ENCODE data around the gene F2.
"Not testable (repeated sequence)": the region's sequence is repeated elsewhere in the genome, so short reads cannot be mapped to it uniquely, and the experiment has no call there.

Gene F2

DNA sequence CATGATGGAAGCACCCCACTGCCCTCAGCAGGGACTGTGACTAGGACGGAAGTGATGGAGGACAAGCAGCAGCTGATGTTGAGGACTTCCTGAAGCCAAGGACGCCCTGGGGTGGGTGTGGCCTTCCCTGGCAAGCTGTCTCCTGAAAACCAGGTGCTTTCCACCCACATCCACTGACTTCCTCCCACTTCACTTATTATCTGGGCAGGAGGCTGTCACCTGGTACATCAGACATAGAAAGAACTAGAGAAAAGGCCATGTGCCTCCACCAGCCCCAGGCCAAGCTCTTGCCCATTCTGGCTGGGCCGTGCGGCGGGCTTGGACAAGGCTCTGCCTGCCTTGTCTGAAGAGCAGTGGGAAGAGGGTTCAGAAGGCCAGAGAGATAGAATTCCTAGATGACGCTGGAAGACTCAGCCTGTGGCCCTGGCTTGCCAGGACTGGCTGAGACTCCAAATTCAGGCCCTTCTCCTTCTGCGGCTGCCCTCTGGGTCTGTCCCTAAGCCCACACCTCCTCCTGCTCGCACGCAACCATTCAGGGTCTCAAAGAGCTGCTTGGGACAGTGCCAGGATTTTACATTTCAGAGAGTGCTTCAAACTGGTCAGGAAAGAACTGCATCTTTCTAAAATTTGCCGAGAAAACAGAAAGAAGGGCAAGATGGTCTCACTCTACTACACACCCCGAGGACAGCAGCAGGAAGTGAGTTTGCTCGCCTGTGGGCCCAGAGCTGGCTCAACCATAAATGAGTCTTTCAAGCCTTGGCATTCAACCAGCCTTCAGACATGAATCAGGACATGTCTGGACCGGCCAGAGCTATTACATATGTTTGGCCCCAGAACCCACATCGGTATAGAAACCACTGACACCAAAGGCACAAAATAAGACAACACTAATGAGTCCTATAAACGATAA is 31.9 kb upstream of the F2 start:
- no peak for DNase-seq (ENCODE audit: low read depth)

DNA sequence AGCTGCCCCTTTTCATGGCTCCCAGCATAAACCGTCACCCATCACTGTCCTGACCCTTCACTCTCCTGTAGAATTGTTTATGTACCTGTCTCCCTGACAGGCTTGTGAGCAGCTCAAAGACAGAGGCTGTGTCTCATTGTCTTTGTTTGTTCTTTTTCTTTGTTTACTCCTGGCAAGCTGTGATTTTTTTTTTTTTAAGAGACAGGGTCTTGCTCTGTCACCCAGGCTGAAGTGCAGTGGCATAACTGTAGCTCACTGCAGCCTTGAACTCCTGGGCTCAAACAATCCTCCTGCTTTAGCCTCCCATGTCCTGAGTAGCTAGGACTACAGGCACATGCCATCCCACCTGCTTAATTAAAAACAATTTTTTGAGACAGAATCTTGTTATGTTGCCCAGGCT is 28.3 kb upstream of the F2 start:
- DNase-seq (ENCODE audit: low read depth): no peak

DNA sequence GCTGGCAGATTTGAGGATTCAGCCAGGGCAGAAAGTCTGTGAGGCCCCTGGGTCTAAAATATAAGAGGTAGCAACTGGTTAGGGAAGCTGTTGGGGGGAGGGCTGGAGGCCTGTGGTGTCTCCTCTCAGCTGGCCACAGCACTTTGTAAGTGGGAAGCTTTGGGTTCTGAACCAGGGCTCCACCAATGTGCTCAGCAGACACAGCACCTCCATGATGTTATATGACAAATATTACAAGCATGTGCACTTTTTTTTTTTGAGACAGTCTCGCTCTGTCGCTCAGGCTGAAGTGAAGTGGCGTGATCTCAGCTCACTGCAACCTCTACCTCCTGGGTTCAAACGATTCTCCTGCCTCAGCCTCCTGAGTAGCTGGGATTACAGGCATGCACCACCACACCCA is 26.6 kb upstream of the F2 start:
- no peak for DNase-seq (ENCODE audit: low read depth)

DNA sequence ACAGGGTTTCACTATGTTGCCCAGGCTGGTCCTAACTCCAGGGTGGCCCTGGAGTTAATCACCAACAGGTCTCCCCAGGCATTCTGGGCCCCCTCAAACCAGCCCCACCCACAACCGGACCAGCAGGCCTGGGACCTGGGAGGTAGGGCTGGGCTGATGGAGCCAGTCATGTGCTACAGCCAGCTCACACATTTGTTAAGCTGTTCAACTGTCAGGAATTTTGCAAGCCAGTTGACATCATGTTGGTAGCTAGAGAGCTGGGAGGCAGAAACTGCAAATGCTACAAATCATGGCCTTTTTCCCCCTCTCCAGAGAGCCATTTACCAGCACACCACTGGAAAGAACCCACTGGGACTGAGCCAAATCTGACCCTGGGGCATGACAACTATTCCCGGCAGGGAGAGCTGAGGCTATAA is 25.4 kb upstream of the F2 start:
- DNase-seq (ENCODE audit: low read depth): no peak

DNA sequence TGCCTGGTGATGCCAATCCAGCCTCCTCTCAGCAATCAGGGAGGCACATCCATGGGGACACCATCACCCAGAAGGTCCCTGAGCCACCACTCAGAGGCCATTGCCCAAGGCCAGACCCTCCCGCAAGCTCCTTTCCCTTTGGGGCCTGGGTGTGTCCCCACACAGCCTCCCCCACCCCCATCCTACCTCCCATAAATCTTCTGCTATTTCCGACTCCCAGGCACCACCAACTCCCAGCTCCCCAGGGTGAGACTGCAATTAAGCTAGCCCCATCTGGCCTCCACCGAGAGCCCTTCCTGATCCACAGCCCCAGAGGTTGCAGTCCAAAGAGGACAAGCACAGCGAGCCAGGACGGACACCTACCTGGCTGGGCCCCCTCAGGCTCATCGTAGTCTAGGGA is 24.9 kb upstream of the F2 start:
- no peak for DNase-seq (ENCODE audit: low read depth)

DNA sequence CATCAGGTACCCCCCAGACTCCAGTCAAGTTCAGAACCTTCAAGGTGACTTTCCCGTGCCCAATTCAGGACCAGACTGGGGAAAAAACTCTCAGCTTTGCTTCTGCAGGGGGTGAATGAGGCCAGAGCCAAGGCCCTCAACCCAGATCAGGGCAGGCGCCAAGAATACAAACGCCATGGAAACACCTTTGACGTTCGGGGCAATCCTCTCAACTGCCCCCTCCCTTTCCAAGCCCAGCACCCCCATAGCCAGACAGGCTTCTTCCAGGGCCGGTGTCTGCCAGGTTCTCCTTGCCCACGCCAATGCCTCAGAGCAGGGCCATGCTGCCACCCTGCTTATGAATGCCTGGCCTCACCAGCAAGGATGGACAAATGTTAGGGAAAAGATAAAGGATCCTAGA is 24.4 kb upstream of the F2 start:
- no peak for DNase-seq (ENCODE audit: low read depth)

DNA sequence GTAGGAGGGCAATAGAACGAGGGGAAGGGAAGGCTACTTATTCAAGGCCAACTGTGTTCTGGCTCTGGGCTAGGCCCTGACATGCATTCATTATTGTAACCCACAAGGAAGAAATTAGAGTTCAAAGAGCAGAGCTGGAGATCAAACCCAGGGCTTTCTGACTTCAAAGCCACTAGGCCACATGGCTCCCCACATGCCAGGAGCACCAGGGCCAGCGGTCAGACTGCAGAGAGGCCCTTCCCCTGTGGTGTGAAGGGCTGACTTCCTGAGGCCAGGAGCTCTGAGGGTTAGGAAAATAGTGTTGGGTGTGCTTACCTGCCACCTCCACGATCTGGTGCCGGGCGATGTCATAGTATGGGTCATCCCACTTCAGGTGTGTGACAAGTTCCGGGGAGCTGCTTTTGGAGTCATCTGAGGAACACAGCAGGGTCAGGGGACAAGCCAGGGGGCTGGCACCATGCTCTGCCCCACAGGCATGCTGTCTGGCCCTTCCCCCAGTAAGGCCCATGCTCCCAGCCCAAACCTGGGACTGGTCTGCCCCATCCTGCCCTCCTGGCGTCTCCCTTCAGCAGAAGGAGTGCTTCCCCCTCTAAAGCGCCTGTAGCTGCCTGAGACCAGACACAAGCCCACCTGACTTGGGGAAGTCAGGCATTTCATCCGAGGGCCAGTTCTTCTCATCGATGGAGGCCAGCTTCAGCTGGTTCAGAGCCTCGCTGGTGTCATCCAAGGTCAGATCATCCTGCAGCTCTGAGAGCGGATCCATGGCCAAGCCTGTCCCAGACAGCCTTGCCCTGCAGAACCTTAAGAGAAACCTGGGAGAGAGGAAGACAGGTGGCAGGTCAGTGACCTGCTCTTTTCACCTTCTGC is 23.4 kb upstream of the F2 start:
- no peak for DNase-seq (ENCODE audit: low read depth)

DNA sequence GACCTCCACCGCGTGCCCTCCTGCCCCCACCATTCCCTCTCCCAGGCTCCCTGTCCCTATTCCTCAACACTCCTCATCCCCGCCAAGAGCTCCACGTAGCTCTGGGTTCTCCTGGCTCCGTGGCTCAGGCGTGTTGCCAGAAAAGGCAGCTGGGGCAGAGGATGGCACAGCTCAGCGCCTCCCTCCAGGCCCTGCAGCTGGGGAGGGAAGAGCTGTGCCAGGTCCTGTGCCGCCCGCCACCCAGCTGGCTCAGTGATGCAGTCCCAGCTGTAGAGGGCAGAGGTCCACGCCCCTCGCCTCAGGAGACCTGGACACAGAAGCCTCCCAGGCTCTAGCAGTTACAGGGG is 22.8 kb upstream of the F2 start:
- no peak for DNase-seq (ENCODE audit: low read depth)

DNA sequence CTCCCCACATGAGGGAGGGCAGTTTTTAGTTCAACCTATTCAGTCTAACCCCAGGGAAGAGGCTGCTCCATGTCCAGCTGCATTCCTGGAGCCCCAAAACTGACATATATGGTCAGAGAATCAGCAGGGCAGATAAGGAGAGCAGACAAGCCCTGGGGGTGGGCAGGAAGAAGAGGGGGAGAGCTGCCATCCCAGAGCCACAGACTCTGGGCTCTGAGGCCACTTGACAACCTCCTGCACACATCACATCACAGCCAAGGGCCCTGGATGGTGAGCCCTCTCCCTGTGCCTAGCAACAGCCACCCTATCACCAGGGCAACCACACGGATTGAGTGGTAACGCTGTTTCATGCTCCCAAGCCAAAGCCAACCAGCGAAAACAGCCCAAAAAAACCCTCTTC is 21.7 kb upstream of the F2 start:
- no peak for DNase-seq (ENCODE audit: low read depth)

DNA sequence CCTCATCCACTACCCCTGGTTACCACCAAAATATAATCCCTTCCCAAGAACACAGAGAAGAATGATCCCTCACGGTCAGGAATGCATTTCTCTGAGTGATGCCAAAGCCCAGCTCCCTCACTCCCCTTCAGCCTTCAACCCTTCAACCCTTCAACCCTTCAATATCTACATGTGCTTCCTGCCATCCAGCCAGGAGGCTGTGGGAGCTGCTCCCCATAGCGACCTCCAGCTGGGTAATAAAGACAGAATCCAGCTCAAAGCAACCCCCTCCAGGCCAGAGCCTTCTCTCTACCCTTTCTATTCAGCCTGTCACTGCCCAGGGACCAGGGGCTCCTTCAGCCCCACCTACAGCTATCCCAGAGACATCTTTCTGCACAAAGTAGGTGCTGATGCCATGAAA is 21.3 kb upstream of the F2 start:
- no peak for DNase-seq (ENCODE audit: low read depth)

DNA sequence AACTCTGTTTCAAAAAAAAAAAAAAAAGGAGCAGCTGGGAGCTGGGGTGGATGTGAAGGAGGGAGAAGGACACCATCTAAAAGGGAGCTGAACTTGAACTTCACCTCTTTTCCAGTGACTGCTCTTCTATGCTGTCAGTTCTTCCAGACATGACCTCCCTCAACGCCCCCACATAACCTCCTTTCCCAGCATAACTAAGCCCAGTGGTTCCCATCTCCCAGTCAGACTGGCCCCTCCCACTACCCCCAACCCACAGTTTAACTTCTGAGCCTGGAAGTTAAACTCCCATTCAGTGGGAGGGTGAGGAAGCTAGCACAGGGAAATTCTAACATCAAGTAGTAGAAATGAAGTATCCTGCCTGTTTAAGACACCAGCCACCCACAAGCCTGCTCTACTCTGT is 20.4 kb upstream of the F2 start:
- DNase-seq (ENCODE audit: low read depth): no peak

DNA sequence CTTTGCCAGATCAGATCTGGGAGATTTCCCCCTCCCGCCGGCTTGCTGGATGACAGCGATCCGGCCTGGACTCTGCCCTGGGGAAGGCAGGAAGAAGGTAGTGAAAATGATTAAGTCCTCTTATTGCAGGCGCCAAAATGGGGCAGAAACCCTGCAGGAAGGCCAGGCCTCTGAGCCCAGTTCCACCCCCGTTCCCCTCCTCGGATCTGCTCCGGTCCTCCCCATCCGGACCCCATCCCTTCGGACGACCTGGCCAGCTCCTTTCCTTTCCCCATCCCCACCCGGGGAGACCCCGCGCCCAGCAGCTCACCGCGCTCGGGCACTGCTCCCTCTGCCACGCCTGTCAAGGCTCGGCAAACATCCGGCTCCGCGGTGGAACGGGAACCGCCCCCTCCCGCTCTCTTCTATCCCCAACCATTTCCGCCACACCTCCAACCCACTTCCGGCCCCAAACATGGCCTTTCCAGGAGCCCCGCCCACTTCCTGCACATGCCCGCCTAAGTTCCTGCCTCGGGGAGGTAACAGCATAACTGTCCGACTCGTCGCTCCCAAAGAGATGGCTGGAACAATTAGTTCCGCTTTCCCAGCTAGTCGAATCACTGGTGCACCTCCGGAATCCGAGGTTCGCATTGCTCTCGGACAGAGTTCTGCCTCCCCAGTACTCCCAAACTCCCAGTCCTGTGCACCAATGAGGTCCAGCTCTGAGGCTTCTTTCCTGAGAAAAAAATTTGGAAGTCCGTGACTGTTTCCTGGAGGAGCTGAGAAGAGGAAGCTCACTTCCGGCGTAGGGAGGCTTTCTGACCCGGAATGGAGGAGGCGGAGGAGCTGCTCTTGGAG is 18.6 kb upstream of the F2 start, which contains the start of the genes ARHGAP1 and ZNF408:
Gene ARHGAP1 (minus strand): TSS at position 379 of the 837 bp plus-strand sequence. CDS start 4,512 bp downstream, outside the sequence.
Gene ZNF408 (plus strand): TSS at position 791 of the 837 bp plus-strand sequence. CDS start 17 bp downstream, at position 808.
- peak; percentile 97 for DNase-seq (ENCODE audit: low read depth)

DNA sequence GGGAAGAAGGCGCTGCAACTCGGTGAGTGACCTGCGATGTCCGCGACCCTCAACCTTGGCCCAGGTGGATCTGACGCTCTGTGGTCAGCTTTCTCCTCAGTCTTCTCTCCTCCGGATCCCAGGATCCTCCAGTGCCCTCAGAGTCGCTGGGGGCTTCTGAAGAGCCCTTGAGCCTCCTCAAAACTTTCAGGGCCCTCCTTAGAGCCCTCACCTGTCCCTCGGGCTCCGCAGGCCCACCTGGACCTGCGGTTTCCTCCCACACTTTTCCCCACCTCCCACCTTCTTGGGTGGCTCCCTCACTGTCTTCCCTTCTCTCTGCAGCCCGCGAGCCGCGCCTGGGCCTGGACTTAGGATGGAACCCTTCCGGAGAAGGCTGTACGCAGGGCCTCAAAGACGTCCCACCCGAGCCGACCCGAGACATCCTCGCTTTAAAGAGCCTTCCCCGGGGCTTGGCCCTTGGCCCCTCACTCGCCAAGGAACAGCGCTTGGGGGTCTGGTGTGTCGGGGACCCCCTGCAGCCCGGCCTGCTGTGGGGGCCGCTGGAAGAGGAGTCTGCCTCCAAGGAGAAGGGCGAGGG is 17.8 kb upstream of the F2 start:
- DNase-seq (ENCODE audit: low read depth): no peak

DNA sequence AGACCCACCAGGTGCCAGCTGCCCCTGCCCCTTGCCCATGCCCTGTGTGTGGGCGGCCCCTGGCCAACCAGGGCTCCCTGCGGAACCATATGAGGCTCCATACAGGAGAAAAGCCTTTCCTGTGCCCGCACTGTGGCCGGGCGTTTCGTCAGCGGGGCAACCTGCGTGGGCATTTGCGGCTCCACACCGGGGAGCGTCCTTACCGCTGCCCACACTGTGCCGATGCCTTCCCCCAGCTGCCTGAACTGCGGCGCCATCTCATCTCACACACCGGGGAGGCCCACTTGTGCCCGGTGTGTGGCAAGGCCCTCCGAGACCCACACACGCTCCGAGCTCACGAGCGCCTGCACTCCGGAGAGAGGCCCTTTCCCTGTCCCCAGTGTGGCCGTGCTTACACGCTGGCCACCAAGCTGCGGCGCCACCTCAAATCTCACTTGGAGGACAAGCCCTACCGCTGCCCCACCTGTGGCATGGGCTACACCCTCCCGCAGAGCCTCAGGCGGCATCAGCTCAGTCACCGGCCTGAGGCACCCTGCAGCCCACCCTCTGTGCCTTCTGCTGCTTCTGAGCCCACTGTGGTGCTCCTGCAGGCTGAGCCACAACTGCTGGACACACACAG is 13.8 kb upstream of the F2 start:
- no peak for DNase-seq (ENCODE audit: low read depth)

DNA sequence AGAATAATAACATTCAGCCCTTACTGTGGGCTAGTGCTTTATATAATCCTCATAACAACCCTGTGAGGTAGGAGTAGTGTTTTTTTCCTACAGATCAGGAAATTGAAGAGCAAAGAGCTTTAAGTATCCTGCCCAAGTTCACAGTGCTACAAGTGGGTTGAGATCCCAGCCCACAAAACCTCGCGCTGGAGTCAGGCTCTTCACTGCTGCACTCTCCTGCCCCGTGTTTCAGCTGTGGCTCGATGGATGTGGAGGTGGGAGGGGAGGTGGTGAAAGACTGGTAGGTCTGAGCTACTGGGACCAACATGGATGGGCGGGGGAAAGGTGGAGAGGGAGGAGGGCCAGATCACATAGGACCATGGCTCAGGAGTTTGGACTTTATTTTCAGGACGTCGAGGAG is 12.1 kb upstream of the F2 start:
- DNase-seq (ENCODE audit: low read depth): no peak

DNA sequence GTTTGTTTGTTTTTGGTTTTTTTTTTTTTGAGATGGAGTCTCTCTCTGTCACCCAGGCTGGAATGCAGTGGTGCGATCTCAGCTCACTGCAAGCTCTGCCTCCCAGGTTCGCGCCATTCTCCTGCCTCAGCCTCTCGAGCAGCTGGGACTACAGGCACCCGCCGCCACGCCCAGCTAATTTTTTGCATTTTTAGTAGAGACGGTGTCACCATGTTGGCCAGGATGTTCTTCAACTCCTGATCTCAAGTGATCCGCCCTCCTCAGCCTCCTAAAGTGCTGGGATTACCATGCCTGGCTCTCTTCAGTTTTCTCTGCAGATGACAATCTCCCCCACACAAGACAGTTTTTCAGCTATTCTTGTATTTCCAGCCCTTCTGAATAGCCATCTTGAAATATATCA is 9.7 kb upstream of the F2 start:
- DNase-seq (ENCODE audit: low read depth): not testable (repeated sequence)

DNA sequence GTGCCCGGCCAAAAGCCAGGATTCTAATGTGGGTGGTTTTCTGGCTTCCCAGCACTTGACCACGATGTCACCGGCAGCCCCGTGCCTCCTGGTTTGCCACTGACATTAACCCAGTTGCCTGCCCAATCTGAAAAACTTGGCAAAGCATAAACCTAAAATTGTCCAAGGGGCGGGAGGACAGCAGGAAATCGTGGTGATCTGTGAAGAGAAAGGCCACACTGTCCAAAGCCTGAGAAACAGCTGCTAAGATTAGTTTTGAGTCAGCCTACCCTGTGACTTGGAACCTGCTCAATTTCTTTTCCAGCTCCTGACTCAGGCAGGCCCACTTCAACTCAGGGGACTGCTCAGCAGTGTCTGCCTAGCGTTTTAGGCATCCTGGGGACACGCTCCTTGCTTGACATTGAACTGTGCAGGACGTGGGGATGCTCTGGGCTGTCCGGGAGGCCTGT is 8.2 kb upstream of the F2 start:
- DNase-seq (ENCODE audit: low read depth): no peak

DNA sequence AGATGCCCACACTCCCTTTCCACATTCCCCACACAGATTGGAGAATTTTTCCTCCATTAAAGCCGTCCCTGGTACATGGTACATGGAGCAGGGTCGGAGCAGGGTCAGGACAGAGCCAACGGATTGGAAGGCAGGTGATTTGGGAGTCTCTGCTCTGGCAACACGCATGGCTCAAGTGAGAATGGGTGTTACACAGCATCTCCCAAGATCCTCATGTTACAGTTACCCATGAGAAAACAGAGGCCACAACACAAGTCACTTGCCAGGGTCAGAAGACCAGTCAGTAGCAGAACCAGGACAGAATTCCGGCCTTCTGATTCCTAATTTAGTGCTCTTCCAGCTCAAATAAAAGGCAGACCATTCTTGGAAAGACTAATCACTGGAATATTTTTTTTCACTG is 7.7 kb upstream of the F2 start:
- no peak for DNase-seq (ENCODE audit: low read depth)

DNA sequence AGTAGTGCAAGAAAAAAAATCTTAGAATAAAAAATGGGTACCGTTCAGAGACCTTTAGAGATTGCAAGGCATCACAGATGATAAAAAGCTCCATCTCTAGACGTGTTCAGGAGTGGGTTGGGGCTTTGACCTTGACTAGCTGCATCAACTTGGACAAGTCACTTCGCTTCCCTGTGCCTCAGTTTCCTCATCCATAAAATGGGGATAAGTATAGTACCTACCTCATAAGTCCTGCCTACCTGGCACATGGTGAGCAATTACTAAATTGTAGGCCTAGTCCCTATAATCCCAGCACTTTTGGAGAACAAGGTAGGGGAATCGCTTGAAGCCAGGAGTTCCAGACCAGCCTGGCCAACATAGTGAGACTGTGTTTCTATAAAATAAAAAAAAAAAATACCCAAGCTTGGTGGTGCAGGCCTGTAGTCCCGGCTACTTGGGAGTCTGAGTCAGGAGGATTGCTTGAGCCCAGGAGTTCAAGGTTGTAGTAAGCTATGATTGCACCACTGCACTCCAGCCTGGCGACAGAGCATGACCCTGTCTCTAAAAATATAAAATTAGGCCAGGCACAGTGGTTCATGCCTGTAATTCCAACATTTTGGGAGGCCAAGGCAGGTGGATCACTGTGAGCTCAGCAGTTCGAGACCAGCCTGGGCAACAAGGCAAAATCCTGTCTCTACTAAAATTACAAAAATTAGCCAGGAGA is 6.0 kb upstream of the F2 start:
- DNase-seq (ENCODE audit: low read depth): no peak

DNA sequence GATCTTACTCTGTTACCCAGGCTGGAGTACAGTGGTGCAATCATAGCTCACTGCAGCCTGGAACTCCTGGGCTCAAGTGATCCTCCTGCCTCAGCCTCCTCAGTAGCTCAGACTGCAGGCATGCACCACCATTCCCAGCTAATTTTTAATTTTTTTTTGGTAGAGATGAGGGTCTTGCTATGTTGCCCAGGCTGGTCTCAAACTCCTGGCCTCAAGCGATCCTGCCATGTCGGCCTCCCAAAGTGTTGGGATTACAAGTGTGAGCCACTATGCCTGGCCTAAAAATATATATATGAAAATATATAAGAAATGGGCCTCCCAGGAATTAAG is 1.2 kb upstream of the F2 start:
- DNase-seq (ENCODE audit: low read depth): not testable (repeated sequence)

All from activated T-helper 1 cell treated with Interleukin-2 at 50 U/mL for 16 hours (primary cell).